GM19328 (cell line): Measurements from ENCODE around the gene CERT1.
"Not testable (repeated sequence)": the region's sequence is repeated elsewhere in the genome, so short reads cannot be mapped to it uniquely, and the experiment has no call there.

Source experiments
- ATAC-seq: cut with Tn5 transposase; IDR thresholded peaks from one replicate; pipeline ENCODE4 v1.9.1; 2021; ENCODE audit warnings: mild to moderate bottlenecking, moderate library complexity; ENCODE audit not compliant: unreplicated experiment

Gene CERT1

DNA sequence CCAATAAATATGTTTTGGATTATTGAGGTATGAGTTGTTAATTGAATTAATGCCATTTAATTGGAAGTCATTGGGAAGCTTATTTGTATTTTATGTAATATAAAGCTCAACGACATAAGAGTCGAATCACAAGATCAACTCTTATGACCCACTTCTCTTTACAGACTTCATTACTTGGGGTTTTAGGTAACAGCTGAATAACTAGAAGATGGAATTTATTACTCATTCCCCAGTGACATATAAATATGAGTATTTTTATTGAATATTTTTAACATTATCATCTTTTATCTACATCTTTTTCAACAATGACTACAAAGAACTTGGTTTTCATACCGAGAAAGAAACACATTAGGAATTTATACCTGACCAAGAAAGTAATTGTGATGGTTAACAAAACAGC lies 153.3 kb downstream of the CERT1 start:
- ATAC-seq, result no peak

DNA sequence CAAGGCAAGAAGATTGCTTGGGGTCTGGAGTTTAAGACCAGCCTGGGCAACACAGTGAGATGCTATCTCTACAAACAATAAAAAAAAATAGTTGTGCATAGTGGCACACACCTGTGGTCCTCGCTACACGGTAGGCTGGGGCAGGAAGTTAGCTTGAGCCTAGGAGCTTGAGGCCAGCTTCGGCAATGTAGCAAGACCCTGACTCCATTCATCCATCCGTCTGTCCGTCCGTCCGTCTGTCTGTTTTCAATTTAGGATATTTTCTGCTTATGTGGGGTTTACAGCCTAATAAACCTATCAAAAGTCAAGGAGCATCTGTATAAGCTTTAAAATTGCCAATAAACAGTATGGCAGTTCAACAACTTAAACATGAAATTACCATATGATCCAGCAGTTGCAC lies 154.7 kb downstream of the CERT1 start:
- no peak for ATAC-seq

DNA sequence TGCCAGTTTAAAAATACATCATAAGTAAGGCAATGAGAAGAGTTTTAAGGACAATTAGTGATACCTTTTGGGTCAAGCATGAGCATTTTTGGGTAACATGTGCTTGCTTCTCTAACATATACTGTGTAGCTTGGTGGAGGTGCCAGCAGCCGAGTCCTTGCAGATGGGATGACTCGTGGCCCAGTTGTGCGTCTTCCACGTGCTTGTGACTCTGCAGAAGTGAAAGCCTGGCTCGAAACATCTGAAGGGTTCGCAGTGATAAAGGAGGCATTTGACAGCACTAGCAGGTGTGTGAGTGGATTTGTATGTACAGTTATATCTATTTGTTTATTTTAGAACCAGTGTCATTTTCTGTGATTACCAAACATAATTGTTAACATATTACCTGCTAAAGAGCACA lies 156.2 kb downstream of the CERT1 start:
- no peak for ATAC-seq

DNA sequence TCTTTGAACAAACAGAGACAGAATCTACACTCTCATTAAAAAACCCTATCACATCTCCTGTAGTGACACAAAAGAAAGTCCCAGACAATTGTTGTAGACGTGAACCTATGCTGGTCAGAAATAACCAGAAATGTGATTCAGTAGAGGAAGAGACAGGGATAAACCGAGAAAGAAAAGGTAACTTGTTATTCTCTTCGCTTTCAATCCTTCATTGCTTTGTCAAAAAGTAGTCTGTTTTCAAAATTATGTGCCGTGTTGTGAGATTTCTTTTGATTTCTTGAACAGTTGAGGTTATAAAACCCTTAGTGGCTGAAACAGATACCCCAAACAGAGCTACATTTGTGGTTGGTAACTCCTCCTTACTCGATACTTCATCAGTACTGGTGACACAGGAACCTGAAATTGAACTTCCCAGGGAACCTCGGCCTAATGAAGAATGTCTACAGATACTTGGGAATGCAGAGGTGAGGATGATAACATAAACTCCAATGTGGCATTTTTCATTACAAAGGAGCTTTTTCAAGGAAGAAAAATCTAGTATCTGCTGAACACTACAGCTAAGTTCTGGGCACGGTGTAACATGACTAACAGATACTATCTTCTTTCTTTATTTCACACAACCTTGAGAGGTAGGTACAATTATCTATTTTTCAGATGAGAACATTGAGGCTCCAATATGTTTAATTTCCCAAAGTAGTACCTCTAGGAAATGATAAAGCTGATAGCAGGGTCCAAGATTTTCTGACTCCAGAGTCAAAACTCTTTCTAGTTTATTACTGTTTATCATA lies 160.1 kb downstream of the CERT1 start:
- ATAC-seq, result no peak

DNA sequence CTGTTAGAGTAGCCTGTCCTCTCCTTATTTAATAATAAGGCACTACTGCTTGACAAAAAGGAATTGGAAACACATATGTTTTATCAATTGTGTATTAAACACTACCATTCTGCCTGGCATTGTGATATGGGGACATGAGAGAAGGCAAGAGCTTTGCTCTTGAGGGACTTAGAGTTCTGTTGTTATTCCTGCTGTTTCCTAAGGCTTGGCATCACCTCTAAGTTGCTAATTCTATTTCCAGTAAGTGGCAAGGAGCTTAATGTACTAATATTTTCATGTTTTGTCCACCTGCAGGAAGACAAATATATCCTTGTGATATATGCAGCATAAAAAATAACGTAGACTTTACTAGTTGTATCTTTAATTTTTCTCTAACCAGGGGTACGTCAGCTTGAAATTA lies 161.8 kb downstream of the CERT1 start:
- no peak for ATAC-seq

DNA sequence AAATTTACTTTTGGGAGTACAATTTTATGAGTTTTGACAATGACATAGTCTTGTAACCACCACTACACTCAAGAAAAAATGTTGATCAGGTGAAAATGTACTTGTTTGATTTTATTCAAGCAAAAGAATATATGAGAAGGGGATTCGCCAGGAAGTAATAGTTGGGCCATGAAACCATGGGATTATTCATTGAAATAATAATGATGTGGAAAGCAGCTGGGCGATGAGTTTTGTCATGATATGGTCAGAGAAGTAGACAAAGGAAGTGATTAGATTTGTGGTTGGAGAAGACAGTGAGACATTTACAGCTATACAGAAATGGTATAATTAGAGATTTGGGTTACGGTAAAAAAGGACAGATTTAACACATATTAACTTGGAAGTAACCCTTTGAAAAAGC lies 163.2 kb downstream of the CERT1 start:
- ATAC-seq, result no peak

DNA sequence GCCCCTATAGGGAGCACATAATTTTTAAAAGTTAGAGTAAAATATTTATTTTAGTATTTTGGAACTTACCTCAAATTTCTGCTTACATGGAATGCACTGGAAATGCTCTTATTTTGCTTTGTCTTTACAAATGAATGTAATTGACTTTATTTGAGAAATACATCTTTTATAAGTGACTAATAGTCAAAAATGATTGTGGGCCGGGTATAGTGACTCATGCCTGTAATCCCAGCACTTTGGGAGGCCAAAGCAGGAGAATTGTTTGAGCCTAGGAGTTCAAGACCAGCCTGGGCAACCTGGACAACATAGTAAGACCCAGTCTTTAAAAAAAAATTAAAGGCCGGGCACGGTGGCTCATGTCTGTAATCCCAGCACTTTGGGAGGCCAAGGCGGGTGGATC lies 168.6 kb downstream of the CERT1 start:
- no peak for ATAC-seq

DNA sequence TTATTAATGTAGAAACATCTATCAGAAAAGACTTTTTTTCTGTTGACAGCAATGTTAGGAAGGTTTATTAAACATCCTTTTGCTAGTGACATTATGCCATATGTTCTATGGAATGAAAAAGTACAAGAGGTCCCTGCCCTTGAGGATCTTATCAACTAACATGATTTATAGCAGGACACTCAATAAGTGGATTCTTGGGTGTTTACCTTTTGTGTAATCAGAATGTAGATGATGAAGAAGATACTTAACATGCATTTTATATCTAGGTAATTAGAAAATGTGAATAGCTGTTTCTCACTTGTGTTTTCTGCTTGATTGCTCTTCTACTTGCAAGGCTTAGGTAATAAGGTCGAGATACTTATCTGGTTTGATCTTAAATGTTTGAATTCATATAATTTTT lies 169.5 kb downstream of the CERT1 start:
- no peak for ATAC-seq

DNA sequence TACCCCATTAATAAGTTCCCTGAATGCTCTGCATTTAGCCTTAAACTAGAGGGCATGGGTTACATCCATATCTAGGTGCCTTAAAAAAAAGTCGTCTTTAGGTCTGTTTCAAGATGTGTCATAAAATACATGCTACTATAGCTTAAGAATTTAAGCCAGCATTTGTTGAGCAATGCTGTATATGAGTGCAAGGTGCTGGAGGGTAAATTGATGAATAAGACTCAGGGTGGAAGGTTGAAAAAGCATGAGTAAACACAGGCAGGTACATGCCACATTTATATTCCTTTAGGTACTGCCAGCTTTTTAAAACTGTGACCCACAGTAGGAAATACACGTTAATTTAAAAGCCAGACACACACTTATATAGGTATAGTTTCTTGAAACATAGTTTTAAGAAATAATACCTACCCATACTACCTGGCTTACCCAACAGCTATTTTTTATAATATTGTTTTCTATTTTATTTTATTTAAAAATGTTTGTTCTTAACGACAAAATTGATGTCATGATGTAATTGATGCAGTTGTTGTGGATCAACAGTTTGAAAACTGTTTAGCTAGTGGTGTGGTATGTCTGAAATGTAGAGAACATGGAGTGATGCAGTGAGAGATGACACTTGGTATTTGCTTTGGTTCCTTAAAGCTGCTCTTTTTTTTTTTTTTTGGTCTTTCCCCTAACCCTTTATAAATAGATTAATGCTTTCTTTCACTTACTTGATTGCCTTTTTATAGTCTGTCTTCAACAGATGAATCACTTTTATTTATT lies 170.5 kb downstream of the CERT1 start:
- no peak for ATAC-seq

DNA sequence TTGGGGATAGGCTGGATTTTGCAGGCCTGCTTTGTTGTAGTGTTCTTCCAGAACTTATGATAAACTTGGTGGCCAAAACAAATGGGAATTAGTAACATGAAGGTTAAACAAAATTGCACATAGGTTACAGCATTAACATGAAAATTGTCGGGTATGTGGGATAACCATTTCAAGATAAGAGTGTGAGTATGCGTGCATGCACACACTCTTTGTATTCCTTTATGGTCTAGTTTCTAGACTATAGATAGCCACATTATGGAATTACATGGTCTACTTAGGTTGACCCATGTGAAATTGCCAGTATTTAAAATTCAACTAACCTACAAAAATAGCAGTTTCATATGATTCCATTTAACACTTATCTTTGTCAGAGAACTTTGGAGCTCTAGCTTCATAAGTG lies 173.0 kb downstream of the CERT1 start:
- no peak for ATAC-seq

DNA sequence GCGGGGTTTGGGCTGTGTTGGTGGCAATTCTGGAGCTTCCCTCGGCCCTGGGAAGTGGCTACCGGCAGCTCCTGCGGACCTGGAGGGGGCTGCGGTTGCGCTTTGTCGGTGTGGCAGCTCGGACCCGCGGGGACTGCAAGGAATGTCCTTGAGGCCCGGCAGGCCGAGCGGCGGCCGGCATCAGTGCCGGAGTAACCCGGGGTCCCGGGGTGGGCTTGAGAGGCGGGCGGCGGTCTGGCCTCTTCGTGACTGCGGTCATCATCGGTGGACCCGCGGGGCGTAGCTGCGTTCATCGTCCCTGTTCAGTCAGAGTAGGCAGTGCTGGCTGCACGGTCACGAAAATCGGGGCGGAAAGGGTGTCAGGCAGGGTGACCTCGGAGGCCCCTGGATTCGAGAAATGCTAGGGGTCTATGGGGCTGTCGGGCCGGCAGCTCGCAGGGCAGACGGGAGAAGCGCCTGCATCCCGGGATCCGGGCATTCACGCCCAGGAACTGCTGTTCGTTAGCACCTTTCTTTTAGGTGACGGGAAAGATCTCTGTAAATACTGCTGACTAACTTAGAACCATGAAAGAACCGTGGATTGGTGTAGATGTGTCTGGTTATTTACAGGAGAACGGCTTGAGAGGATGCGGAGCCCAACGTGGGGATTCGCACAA lies 173.9 kb downstream of the CERT1 start:
- no peak for ATAC-seq

DNA sequence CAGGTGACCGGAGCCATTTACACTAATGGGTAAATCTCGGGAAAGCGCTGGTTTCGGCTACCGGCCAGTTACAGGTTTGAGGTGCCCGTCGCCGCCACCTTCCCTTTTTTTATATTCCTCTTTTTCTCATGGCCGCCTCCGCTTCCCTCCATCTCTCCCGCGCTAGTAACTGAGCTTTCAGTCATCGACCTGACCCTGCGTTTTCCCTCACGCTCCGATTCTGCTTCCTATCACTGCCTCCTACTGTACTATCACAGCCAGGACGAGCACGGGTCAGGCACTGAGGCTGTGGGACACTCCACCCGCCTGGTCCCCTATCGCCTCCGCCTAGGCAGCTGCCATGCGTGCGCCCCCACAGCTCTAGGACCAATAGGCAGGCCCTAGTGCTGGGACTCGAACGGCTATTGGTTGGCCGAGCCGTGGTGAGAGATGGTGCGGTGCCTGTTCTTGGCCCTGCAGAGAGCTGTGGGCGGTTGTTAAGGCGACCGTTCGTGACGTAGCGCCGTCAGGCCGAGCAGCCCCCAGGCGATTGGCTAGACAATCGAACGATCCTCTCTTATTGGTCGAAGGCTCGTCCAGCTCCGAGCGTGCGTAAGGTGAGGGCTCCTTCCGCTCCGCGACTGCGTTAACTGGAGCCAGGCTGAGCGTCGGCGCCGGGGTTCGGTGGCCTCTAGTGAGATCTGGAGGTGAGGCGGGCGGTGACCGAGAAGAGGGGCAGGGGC lies 174.7 kb downstream of the CERT1 start, which contains the start of gene HMGCR:
HMGCR (plus strand) TSS at position 606 of the 722 bp plus-strand sequence. CDS start 5,386 bp downstream, outside the sequence.
- ATAC-seq, result peak; percentile 99

DNA sequence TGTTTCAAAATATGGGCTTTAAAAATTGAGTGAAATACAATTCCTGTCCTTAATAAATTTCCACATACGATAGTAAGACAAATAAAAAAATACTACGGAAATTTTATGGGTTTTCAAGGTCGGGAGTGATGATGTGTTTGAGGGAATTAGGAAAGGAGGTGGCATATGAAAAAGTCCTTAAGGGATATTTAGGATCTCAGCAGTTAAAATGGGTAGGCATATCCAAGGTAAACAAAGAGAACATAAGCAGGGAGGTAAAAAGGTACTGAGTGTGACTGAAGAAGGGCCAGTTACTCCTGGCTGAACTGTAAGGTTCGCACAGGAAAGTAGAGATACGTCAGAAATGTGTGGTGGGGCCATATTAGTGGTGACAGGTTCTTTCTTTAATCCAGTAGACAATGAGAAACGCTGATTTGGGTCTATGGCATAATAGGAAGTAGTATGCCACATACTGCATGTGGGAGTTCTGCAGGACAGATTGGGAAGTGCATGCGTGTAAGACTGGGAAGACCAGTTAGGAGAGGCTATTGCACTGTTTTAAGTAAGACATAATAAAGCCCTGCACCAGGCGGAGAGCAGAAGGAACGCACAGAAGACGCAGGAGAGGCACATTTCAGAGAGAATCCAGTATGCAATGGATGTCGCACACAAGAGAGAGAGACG lies 175.3 kb downstream of the CERT1 start:
- ATAC-seq, result peak; percentile 1

DNA sequence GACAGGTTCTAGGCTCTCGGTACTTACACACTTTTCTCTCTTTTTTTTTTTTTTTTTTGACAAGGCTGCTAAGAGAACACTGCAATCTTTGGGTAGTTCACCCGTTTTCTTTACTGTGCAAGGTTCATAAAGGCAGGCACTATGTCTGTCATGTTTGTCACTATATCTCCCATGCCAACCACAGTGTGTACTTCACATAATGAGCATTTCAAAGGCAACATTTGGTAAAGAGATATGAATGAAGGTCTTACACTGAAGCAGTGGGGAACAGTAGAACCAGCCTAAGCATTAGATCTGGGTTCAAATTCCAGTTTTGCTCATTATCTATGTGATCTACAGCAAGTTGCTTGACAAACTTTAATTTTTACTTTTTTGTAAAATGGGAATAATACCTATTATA lies 175.9 kb downstream of the CERT1 start:
- ATAC-seq, result no peak

DNA sequence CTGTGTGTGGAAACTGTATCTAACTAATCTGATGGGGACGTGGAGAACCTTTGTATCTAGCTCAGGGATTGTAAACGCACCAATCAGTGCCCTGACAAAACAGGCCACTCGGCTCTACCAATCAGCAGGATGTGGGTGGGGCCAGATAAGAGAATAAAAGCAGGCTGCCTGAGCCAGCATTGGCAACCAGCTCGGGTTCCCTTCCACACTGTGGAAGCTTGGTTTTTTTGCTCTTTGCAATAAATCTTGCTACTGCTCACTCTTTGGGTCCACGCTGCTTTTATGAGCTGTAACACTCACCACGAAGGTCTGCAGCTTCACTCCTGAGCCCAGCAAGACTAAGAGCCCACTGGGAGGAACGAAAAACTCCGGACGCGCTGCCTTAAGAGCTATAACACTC lies 177.0 kb downstream of the CERT1 start:
- ATAC-seq, result not testable (repeated sequence)

DNA sequence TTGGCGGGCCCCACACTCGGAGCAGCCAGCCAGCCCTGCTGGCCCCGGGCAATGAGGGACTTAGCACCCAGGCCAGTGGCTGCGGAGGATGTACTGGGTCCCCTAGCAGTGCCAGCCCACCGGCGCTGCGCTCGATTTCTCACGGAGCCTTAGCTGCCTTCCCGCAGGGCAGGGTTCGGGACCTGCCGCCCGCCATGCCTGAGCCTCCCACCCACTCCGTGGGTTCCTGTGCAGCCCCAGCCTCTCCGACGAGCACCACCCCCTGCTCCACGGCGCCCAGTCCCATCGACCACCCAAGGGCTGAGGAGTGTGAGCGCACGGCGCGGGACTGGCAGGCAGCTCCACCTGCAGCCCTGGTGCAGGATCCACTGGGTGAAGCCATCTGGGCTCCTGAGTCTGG lies 177.7 kb downstream of the CERT1 start:
- ATAC-seq, result not testable (repeated sequence)

DNA sequence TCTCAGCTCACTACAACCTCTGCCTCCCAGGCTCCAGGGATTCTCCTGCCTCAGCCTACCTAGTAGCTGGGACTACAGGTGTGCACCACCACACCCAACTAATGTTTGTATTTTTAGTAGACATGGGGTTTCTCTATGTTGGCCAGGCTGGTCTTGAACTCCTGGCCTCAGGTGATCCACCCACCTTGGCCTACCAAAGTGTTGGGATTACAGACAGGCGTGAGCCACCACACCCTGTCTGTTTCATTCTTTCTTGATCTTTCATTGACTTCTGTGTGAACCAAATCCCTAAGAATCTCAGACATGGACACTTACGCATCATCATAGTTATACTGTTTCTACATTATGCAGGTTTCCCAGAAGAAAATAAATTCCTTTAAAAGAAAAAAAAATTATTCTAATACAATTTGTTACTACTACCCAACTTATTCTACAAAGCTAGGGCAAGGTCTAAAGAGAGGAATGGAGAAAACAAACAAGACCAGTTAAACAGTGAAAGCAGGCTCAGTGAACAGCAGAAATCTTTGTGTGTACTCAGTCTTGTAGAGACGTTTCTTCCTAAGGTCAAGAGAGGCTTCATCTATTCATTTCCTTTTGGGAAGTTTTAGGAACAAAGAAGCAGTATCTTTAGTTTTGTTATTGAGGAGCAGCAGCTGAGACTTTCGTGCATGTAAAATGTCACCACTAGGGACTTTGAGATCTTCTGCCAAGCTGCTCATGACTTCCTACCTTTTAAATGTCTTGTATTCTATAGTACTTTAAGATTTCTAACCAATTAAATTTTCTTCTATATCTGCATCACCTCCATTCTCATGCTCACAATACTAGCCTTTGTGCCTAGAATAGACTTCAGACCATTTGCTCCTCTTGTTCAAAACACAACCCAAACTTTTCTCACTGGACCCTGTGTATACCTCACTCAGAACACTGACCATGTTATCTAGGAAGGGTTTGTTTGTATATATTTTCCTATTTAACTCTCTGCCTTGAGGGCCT lies 180.0 kb downstream of the CERT1 start:
- ATAC-seq, result no peak

DNA sequence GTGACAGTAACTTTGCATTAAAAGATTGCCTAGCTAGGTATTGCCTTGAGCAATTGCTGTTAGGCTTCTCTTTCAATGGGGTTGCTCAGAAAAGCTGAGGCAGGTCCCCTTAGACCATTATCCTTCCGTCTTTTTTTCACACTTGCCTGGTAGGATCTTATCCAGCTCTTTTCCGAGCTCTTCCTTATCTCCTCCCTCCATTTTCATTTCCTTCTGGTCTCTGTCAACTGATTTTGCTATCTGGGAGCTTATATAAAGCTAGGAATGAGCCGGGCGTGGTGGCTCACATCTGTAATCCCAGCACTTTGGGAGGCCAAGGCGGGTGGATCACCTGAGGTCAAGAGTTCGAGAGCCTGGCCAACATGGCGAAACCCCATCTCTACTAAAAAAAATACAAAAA lies 181.0 kb downstream of the CERT1 start:
- no peak for ATAC-seq
